NCI-H774 (cell line): ENCODE results near the gene PAM16.
A peak's percentile ranks its signal among the peaks of the same experiment; 100 is the strongest.

Experiments
- DNase-seq: peaks from one replicate; lab custom pipeline; 2025; lab: John Stamatoyannopoulos, UW

Gene PAM16

GRCh38 chr16:4298761-4299522 is 52.2 kb downstream of the PAM16 start:
- no peak for DNase-seq

DNA sequence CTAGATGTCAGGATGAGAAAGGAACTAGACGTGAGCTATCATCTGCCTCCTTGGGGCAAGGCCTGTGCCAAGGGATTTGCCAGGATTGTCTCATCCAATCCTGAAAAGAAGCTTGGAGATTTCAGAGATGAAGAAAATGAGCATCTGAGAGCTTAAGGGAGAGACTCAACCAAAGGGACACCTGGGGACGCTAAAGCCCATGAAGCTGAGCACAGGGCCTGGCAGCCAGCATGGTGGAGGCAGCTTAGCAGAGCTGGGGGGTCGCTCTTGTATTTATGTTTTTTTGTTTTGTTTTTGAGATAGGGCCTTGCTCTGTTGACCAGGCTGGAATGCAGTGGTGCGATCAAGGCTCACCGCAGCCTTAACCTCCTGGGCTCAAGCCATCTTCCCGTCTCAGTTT is 53.6 kb downstream of the PAM16 start:
- no peak for DNase-seq

GRCh38 chr16:4295581-4295980 is 55.5 kb downstream of the PAM16 start:
- DNase-seq, result no peak

- peak; percentile 4 for DNase-seq
Measured at GRCh38 chr16:4293822-4294457, 57.2 kb downstream of the PAM16 start.

DNA sequence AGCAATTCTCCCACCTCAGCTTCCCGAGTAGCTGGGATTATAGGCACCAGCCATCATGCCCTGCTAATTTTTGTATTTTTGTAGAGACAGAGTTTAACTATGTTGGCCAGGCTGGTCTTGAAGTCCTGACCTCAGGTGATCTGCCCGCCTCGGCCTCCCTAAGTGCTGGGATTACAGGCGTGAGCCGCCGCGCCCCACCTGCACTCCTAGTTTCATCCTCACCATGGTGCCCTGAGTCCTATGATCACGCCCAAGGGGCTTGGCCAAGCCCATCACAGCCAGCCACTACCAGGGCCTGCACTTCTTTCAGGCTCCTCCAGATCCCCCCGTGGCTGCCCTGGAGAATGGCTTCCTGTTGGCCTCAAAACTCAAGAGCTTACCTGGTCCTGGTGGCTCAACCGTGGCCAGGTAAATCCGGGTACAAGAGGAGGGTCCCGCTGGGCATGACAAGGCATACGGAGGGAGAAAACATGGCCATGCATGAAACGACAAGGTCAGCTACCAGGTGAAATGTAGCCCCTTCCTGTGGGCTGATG is 57.9 kb downstream of the PAM16 start:
- DNase-seq, result no peak

- DNase-seq, result no peak
Measured at GRCh38 chr16:4291699-4292098, 59.4 kb downstream of the PAM16 start.
